ENCODE data around the gene BRI3.

The BRI3 gene

DNA sequence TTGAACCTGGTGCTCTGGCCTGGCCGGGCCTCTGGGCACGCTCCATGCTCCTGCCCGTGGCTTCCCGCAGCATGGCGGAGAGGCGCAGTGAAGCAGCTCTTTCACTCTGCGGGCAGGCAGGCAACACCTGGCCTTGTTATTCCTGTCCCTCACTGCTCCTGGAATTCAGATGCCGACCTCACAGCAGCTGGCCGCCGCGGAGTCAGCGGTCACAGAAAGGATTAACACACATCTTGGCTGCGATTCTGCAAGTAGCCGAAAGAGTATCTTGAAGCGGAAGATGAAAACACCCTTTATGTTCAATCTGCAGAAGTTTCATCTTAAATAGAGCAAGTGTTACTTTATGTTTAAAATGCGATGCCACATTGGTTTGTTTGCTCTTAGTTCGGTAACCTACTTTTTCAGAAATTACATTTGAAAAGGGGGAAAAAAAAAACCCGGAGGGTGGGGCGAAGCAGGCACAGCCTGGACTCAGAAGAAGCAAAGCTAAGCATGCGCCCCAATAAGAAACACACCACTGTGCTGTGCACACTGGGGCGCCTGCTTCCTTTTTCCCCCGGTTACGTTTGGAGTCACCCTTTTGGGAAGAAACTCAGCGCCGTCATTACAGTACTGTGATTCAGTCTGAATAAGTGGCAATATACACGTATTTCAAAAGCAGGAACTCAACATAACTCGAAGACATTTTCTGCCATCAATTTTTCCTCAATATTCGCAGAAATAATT lies 42.3 kb downstream of the BRI3 start:
- in situ Hi-C loops (cut with HindIII; ENCODE audit: low pct_ligation_motif_present, low pct_unique_long_range_greater_than_20kb, low sequenced_read_pairs): no loop called here
- DNase-seq: no peak

DNA sequence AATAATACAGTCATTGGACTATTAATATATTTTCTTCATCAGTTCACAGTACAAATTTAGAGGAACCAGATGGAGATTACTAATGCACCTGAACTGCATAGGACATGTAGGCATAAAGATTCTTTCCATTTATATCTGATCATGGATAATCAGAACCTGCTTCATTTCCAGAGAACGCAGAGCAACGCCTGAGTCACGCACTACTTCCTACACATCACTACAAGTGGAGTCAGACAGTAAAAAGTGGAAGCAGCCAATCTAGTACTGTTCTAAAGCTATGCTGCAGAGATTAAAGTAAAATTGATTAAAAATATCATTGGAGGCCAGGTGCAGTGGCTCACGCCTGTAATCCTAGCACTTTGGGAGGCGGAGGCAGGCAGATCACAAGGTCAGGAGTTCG lies 43.3 kb downstream of the BRI3 start:
- DNase-seq: no peak
- in situ Hi-C loops (cut with HindIII; ENCODE audit: low pct_ligation_motif_present, low pct_unique_long_range_greater_than_20kb, low sequenced_read_pairs): no loop called here

DNA sequence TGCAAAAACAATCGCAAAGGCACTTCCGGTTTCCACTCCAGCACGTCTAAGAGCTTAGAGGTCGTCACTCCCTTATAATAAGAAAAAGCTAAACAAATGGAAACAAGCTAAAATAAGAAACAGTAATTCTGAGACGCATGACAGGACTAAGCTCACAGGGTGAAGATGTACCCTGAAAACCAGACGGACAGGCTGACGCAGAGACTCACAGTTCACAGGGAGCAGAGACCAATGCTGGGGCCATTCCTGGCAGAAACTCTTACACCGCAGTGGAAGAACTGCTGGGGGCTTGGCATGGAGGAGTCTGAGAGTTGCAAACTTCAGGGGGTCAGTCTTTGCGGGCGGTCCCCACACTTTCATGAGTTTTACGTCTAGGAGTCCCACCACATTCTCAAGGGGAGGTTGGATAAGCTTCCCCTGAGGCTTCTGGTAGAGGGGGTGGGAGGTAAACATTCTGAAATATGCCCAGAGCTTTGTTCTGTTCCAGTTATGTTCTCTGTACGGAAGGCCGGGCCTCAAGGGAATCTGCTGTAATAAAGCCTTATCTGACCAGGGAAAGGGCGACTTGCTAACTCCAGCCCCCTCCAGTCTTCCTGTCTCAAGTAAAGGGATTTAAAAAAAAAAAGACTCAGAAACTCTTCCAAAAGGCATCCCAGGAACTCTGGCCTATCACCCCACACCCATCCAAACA lies 47.8 kb downstream of the BRI3 start:
- DNase-seq: no peak
- in situ Hi-C loops (cut with HindIII; ENCODE audit: low pct_ligation_motif_present, low pct_unique_long_range_greater_than_20kb, low sequenced_read_pairs): no loop called here

DNA sequence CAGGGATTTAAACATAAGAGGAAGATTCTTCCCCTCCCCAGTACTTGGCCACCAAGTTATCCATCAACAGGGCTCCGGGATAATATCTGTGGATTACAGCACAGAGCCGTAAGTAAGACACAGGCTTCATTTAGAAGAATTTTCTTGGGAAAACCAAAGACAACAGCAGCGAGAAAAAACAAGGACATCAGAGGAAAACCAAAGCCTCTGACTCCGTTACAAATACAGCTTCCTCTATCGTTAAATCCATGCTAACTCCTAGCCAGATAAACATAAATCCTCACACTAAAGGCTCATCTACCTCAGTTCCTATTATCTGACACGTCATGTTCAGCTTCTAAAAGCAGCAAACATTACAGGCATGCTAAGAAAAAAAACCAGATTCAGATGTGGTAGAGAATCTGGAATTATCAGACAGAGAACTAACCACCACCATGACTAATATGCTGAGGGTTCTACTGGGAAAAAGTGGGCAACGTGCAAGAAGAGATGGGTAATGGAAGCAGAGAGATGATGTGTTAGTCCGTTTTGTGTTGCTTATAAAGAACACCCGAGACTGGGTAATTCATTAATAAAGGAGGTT lies 48.4 kb downstream of the BRI3 start:
- in situ Hi-C loops (cut with HindIII; ENCODE audit: low pct_ligation_motif_present, low pct_unique_long_range_greater_than_20kb, low sequenced_read_pairs): no loop called here
- no peak for DNase-seq

DNA sequence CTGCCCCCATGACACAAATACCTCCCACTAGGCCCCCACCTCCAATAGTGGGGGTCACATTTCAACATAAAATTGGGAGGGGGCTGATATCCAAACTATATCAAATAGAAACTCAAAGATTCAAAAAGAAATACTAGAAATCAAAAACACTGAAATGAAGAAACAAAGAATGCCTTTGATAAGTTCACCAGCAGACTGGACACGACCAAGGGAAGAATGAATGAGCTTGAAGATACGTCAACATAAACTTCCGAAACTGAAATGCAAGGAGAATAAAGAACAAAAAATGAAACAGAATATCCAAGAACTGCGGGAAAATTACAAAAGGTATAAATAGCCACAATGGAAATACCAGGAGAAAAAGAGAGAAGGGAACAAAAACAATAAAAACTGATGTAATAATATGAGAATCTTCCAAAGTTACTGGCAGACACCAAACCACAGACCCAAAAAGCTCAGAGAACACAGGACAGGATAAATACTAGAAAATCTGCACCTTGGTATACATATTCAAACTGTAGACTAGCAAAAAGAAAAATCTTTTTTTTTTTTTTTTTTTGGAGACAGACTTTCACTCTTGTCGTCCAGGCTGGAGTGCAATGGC lies 49.5 kb downstream of the BRI3 start:
- in situ Hi-C loops (cut with HindIII; ENCODE audit: low pct_ligation_motif_present, low pct_unique_long_range_greater_than_20kb, low sequenced_read_pairs): no loop called here
- DNase-seq: no peak

DNA sequence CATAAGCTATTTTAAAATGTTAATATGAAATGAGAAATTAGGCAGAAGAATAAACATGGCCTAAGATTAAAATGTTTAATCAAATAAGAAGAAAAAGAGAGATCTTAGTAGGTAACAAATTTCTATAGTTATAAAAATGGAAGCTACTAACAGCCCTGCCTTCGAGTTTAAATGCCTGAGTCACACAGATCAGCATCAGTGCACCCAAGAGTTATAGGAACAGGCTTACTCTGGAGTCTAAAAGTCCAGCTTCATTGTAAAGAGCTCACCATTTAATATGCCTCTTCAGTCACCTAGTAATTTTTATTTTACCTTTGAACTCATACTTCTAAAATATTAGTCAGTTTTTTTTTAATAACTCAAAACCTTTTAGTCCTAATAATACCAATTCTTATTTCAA lies 52.6 kb downstream of the BRI3 start:
- peak; percentile 56 for DNase-seq
- in situ Hi-C loops (cut with HindIII; ENCODE audit: low pct_ligation_motif_present, low pct_unique_long_range_greater_than_20kb, low sequenced_read_pairs): no loop called here

DNA sequence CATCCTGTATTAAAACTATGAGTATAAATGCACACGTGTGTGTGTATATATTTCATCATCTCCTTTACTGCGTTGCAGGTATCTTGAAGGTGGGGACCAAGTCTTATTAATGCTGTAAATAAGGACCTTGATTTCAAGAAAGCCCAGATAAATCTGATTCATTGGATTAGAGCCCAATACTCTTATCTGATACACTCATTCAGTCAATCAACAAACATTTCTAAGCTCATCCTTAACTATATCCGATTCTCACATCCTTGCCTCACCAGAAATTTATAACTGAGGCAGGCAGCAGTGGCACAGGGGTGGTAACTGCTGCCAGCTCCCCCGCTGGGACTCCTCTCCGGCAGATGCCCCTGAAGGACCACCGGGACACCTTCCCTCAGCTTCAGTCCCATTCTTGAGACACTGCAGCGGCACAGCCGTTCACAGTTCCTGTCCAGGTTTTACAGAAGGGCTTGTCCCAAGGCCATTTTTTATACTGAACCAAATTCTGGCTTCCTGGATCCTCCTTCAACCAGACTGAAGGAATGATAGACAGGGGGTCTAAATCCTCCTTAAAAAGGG lies 54.0 kb downstream of the BRI3 start:
- DNase-seq: no peak
- in situ Hi-C loops (cut with HindIII; ENCODE audit: low pct_ligation_motif_present, low pct_unique_long_range_greater_than_20kb, low sequenced_read_pairs): no loop called here

DNA sequence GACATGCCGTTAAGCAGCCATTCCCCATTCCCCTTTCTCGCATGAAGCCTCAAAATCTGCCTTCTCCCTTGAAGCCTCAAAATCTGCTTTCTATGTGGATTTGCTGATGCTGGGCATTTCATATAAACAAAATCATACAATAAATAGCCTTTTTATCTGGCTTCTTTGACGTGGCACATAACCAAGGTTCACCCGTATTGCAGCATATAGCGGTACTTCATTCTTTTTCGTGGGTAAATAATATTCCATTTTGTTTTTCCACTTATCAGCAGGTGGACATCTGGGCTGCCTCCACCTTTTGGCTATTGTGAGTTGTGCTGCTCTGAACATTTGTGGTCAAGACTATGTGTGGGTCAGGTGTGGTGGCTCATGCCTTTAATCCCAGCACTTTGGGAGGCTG lies 57.0 kb downstream of the BRI3 start:
- no peak for DNase-seq
- in situ Hi-C loops (cut with HindIII; ENCODE audit: low pct_ligation_motif_present, low pct_unique_long_range_greater_than_20kb, low sequenced_read_pairs): no loop called here

DNA sequence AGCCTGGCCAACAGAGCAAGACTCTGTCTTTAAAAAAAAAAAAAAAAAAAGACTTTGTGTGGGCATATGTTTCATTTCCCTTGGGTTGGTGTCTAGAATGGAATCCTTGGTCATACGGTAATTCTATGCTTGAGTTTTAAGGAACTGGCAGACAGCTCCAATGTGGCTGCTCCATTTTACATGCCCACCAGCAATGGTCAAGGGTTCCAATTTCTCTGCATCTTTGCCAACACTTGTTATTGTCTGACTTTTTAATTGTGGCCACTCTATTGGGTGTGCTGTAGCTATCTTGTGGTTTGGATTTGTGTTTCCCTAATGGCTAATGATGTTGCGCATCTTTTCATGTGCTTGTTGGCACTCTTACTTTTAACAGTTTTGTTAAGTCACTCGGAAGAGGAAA lies 57.6 kb downstream of the BRI3 start:
- in situ Hi-C loops (cut with HindIII; ENCODE audit: low pct_ligation_motif_present, low pct_unique_long_range_greater_than_20kb, low sequenced_read_pairs): no loop called here
- no peak for DNase-seq

DNA sequence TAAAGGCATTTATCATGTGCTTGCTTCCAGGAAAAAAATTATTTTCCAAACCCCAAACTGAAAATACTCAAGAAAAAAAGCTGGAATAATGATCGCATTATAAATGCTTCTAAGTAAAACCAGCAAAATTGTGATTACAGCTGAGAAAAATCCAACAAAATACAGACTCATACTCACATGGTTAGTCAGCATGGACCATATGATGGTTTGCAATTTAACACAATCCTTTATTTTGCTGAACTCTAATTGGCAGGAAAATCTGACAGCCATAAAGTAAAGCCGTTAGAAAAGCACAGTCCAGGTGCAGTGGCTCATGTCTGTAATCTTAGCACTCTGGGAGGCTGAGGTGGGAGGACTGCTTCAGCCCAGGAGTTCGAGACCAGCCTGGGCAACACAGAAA lies 59.6 kb downstream of the BRI3 start:
- no peak for DNase-seq
- in situ Hi-C loops (cut with HindIII; ENCODE audit: low pct_ligation_motif_present, low pct_unique_long_range_greater_than_20kb, low sequenced_read_pairs): no loop called here

Data from ACHN (cell line).